ENCODE results near the gene LMNTD2.

Gene LMNTD2

DNA sequence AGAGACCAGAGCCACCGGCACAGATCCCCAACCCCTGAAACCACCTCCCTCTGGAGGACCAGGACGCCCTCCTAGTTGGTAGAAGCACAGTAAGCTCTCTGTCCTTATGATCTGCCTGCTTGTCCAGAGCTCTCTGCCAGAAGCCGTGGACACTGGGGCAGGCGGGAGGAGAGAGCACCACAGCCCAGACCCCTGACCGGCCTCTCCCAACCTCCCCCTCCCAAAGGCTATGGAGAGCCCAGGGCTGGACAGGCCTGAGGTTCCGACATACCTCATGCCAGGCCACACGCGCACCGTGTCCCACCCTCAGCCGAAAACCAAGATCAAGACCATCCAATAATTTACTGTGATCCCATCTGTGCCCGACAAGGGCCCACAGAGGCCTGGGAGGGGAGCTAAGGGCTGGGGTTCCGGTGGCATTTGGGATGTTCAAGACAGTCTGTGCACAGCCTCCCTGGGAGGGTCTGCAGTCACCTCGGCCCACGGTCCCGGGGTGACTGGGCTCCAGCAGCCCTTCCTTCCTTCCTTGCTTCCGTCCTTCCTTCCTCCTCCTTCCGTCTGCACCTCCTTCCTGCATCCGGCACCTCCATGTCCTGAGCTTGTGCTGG is 28.5 kb downstream of the LMNTD2 start:
- no peak overlapping the region for H2AFZ ChIP-seq
- H3K27me3 ChIP-seq (ENCODE audit: control insufficient read depth, insufficient read depth, low read length) = no peaks in the 10 kb centered on the region
- no peak overlapping the region for H3K4me3 ChIP-seq (ENCODE audit: low read depth, low read length)
- no peaks in the 10 kb centered on the region for H3K4me1 ChIP-seq
- no peaks in the 10 kb centered on the region for H3K9me3 ChIP-seq (ENCODE audit: control insufficient read depth, low read length)
- no peak overlapping the region for H3K27ac ChIP-seq
- H3K36me3 ChIP-seq (ENCODE audit: control insufficient read depth, insufficient read depth, low read length) = no peaks in the 10 kb centered on the region
- TF ChIP-seq, protein P1, sequence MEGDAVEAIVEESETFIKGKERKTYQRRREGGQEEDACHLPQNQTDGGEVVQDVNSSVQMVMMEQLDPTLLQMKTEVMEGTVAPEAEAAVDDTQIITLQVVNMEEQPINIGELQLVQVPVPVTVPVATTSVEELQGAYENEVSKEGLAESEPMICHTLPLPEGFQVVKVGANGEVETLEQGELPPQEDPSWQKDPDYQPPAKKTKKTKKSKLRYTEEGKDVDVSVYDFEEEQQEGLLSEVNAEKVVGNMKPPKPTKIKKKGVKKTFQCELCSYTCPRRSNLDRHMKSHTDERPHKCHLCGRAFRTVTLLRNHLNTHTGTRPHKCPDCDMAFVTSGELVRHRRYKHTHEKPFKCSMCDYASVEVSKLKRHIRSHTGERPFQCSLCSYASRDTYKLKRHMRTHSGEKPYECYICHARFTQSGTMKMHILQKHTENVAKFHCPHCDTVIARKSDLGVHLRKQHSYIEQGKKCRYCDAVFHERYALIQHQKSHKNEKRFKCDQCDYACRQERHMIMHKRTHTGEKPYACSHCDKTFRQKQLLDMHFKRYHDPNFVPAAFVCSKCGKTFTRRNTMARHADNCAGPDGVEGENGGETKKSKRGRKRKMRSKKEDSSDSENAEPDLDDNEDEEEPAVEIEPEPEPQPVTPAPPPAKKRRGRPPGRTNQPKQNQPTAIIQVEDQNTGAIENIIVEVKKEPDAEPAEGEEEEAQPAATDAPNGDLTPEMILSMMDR (IDR thresholded peaks at IDR 0.05) = no peak
- no peaks in the 10 kb centered on the region for H3K79me2 ChIP-seq
- no peak overlapping the region for H3K9ac ChIP-seq
- H3K4me2 ChIP-seq (ENCODE audit: low read length) = no peak overlapping the region

DNA sequence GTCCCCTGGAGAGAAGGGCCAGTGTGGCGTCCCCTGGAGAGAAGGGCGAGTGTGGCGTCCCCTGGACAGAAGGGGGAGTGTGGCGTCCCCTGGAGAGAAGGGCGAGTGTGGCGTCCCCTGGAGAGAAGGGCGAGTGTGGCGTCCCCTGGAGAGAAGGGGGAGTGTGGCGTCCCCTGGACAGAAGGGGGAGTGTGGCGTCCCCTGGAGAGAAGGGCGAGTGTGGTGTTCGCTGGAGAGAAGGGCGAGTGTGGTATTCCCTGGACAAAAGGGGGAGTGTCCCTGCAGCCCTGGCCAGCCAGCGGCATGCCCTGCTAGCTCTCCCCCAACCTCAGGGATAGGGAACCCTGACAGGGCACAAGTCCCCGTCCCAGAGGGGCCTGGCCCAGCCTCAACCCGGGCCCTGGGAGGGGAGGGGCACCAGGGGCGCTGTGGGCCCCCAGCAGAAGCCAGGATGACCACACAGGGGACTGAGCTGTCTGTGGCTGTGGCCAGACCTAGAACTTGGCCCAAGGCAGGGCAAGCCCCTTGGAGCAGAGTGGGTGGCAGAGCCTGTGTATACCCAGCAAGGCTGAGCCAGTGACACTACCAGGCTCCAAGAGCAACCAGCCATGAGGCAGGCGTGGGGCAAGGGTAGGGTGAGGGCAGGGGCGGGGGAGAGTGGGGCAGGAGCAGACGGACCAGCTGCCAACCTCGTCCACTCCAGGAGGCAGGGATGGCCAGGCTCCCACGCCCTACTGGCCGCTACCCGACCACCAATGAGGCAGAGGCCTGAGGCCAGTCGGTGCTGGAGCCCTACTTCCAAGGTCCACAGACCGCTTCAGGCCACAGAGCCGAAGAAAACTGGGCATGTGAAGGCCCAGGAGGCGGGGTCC is 29.3 kb downstream of the LMNTD2 start:
- H3K27ac ChIP-seq = no peak overlapping the region
- no peaks in the 10 kb centered on the region for H3K27me3 ChIP-seq (ENCODE audit: control insufficient read depth, insufficient read depth, low read length)
- no peak overlapping the region for H3K4me2 ChIP-seq (ENCODE audit: low read length)
- no peaks in the 10 kb centered on the region for H3K79me2 ChIP-seq
- no peak overlapping the region for H3K4me3 ChIP-seq (ENCODE audit: low read depth, low read length)
- H3K4me1 ChIP-seq = no peaks in the 10 kb centered on the region
- TF ChIP-seq, protein P1 (IDR thresholded peaks at IDR 0.05) = no peak
- H3K9ac ChIP-seq = no peak overlapping the region
- H3K36me3 ChIP-seq (ENCODE audit: control insufficient read depth, insufficient read depth, low read length) = no peaks in the 10 kb centered on the region
- H3K9me3 ChIP-seq (ENCODE audit: control insufficient read depth, low read length) = no peaks in the 10 kb centered on the region
- H2AFZ ChIP-seq = no peak overlapping the region

DNA sequence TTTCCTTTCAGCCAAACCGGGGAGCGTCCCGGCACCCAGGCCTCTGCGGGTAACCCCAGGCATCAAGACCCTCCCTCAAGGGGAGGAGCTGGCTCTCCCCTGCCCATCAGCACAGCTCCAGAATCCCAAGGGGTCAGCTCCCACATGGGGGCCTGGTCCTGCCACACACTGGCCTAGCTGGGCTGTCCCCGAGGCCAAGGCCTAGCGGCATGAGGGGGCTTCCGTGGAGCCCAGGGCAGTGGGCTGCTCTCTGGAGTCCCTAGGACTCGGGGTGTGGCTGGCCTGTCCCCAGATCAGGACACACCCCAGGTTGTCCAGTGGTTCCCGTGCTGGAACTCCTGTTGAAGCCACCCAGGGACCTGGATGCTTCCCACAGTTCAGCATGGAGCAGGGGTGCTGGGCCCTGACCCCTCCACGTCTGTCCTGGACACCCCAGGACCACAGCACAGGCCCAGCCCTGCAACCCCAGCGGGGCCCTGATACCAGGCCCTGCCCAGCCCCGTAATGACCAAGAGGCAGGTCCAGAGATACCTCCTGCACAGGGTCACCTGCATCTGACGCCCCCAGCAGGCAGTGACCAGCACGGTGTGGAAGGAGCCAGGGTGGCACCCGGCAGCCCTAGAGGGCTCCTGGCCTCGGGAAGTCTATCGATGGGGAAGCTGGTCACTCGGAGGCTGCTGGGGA is 30.7 kb downstream of the LMNTD2 start:
- H2AFZ ChIP-seq = no peak overlapping the region
- H3K27me3 ChIP-seq (ENCODE audit: control insufficient read depth, insufficient read depth, low read length) = no peaks in the 10 kb centered on the region
- H3K4me3 ChIP-seq (ENCODE audit: low read depth, low read length) = no peak overlapping the region
- no peaks in the 10 kb centered on the region for H3K79me2 ChIP-seq
- no peaks in the 10 kb centered on the region for H3K4me1 ChIP-seq
- TF ChIP-seq, protein P1 (IDR thresholded peaks at IDR 0.05) = no peak
- H3K27ac ChIP-seq = no peak overlapping the region
- H3K9ac ChIP-seq = no peak overlapping the region
- H3K4me2 ChIP-seq (ENCODE audit: low read length) = no peak overlapping the region
- H3K36me3 ChIP-seq (ENCODE audit: control insufficient read depth, insufficient read depth, low read length) = no peaks in the 10 kb centered on the region
- no peaks in the 10 kb centered on the region for H3K9me3 ChIP-seq (ENCODE audit: control insufficient read depth, low read length)

DNA sequence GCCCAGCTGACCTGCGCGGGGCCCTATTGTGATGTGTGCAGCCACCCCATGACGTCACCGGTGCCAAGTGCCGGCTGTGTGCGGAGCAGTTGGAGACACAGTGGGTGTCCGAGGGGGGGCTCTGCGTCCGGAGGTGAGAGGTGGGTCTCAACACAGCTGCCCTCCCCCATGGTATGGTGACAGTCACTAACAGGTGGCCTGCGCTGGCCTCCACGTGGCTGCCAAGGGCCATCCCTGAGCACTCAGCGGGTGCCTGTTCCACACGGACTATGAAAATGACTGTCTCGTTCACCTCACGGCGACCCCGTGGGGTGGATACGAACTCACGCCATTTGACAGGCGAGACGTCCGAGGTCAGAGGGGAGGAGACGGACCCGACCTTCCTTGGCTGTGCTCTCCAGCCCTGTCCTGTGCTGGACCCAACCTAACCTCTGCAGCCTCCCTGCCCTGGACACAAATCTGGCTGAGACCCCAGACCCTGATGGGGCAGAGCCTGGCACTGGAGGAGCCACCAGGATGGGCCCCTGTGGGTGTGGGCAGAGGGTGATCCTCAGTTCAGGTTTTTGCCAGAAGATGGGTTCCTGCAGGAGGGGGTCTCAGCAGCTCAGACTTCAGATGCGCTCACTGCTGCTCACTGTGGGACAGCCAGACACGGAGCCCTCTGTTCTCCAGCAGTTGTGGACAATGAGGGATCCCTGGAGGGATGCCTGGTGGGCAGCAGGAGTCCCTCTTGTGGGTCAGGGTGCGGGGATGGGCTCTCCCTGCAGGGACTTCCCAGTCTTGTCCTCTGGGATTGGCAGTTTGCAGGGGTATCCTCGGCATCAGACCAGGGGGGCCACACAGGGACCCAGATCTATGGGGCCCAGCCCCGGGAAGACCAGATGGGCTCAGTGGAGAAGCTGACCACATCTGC is 31.5 kb downstream of the LMNTD2 start:
- TF ChIP-seq, protein P1 (IDR thresholded peaks at IDR 0.05) = no peak
- no peak overlapping the region for H2AFZ ChIP-seq
- H3K9me3 ChIP-seq (ENCODE audit: control insufficient read depth, low read length) = no peaks in the 10 kb centered on the region
- H3K27me3 ChIP-seq (ENCODE audit: control insufficient read depth, insufficient read depth, low read length) = no peaks in the 10 kb centered on the region
- H3K4me1 ChIP-seq = no peaks in the 10 kb centered on the region
- no peak overlapping the region for H3K27ac ChIP-seq
- H3K36me3 ChIP-seq (ENCODE audit: control insufficient read depth, insufficient read depth, low read length) = no peaks in the 10 kb centered on the region
- H3K4me2 ChIP-seq (ENCODE audit: low read length) = no peak overlapping the region
- H3K79me2 ChIP-seq = no peaks in the 10 kb centered on the region
- no peak overlapping the region for H3K4me3 ChIP-seq (ENCODE audit: low read depth, low read length)
- H3K9ac ChIP-seq = no peak overlapping the region
